Ovary (tissue), 3 donors: Measurements from ENCODE around the gene MYO1A.

Source experiments
- EP300 ChIP-seq: sonication (generic); formaldehyde crosslinking; IDR thresholded peaks from one replicate; pipeline ENCODE4 v1.6.1; 2017; ENCODE audit warnings: antibody characterized with exemption
- POLR2A ChIP-seq: fragments of 450-650 bp; IDR thresholded peaks from one replicate; pipeline ENCODE4 v1.6.1; 2017; ENCODE audit warnings: antibody characterized with exemption, mild to moderate bottlenecking, moderate library complexity
- TF ChIP-seq, protein P1 (sequence below), 3 donors: fragments of 450-650 bp in 2 of 3; fragments of 200-600 bp in 1 of 3; IDR thresholded peaks; one replicate each; pipeline versions ENCODE4 v1.5.1 to v1.8.0; 2016 to 2022; ENCODE audit warnings: antibody characterized with exemption in 3 of 3, mild to moderate bottlenecking in 1 of 3
- donor health status: DM: no; HTN: no; CAD: no.

DNA sequence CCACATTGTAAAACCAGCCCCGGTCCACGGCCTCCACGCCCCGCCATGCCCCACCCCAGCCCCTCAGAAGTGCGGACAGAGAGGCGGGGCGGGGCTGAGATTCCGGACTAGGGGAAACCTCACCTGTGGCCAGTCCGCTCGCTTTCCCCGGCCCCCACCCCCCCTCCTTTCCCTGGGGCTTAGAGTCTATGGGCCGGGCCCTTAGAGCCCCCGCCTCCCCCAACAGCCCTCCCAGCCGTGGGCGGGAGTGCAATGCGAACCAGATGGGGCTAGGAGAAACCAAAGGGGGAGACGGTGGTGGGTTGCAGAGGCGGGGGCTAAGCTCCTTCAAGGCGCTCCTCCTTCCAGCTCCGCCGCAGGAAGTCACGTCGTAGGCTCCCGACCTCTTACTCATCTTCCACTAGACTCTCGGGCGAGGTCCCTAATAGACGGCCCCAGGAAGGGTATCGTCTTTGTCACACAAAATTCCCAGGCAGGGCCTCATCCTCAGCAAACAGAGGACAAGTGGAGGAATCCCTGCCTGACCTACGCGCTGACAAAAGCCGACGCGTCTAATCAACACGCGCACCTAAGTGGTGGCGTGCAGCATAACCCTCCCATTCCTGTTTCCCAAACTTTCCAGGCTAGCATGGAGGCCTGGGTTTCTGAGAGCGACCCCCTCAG lies 37.9 kb upstream of the MYO1A start:
- TF ChIP-seq, protein P1, sequence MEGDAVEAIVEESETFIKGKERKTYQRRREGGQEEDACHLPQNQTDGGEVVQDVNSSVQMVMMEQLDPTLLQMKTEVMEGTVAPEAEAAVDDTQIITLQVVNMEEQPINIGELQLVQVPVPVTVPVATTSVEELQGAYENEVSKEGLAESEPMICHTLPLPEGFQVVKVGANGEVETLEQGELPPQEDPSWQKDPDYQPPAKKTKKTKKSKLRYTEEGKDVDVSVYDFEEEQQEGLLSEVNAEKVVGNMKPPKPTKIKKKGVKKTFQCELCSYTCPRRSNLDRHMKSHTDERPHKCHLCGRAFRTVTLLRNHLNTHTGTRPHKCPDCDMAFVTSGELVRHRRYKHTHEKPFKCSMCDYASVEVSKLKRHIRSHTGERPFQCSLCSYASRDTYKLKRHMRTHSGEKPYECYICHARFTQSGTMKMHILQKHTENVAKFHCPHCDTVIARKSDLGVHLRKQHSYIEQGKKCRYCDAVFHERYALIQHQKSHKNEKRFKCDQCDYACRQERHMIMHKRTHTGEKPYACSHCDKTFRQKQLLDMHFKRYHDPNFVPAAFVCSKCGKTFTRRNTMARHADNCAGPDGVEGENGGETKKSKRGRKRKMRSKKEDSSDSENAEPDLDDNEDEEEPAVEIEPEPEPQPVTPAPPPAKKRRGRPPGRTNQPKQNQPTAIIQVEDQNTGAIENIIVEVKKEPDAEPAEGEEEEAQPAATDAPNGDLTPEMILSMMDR (IDR thresholded peaks at IDR 0.05), result no peak
- TF ChIP-seq POLR2A, result peak; percentile 35
- no peak for TF ChIP-seq EP300
